ENCODE measurements around the gene CPED1.
"Not testable (repeated sequence)": the region's sequence is repeated elsewhere in the genome, so short reads cannot be mapped to it uniquely, and the experiment has no call there.

CPED1 gene

DNA sequence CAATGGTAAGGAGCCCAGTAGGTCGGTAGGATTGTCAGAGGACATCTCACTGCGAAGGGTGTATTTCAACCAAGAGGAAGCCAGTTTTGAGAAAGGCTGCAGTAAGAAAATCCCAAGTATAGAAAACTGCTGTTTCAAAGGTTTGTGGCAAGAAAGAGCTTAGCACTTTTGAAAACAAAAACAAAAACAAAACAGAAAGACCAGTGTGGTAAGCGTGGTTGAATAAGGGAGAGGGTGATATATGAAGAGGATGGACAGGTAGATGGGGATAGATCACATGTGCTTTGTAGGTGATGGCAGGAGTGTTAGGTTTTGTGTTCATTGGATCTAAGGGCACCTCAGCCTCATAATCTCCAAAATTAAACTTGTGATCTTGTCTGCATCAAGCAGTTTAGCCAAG is 198.7 kb downstream of the CPED1 start:
- DNase-seq (ENCODE audit: low spot score) = no peak

DNA sequence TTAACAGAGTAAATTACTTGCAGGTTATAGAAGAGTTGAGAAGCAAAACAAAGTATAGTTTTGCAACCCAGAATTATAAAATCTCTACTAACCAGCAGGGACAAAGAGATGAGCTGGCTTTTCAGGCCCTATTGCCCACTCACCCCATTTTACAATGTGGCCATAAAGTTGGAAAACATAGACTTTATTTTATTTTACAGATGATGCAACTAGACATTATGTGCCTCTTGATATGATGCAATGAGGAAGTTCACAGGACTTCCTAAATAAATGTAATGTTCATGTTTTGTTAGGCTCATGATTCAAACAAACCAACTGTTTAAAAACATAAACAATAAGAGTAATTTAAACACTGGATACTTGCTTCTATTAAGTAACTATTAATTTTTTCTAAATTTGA is 199.2 kb downstream of the CPED1 start:
- DNase-seq (ENCODE audit: low spot score) = no peak

DNA sequence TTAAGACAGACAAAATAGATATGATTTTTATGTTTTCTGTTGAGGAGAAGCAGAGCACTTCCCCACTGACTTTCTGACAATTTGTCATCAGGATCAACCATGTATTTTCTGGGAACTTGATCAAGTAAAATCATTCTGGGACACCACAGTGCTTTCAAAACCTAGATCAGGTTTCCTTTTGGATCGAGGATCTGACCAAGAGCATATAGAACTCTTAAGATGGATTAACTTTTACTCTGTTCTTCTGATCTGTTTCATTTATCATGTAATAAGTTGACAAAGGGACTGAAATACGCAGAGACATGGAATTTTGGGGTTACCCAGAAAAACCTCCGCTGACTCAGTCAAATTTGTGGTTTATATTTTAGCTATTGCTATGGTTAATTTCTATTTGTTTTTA is 204.3 kb downstream of the CPED1 start:
- no peak for DNase-seq (ENCODE audit: low spot score)

DNA sequence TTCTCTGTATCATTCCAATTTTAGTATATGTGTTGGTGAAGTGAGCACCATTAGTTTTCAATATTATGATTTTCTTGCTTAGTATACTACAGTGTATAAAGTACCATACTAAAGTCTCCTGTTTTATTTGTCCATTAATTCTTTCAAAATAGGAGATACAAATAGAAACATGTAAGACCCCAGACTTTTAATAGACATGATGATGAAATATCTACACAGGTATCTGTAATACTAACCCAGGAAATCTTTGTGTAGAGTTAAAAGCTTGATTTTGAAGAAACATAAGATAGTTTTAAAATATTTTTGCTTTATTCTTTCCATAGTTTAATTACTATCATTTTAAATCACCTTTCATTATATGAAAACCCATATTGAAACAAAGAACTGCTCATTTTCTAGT is 206.5 kb downstream of the CPED1 start:
- no peak for DNase-seq (ENCODE audit: low spot score)

DNA sequence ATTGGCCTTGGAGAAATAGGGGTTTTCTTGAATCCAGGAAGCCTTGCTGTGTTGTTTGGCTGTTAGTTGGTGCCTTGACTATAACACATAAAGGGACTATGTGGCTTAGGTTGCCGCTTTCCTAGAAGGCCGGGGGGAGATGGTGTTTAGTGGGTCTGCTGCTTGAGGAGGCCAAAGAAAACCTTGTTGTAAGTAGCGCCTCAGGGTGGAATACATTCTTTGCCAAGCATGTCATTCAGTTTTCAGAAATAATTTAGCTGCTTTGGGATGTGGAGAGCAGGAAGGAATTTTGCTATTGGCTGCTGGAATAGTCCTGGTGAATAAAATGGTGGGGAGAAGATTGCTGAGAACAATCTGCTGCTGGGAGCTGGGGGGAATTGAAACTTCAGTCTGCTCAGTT is 207.4 kb downstream of the CPED1 start:
- no peak for DNase-seq (ENCODE audit: low spot score)

DNA sequence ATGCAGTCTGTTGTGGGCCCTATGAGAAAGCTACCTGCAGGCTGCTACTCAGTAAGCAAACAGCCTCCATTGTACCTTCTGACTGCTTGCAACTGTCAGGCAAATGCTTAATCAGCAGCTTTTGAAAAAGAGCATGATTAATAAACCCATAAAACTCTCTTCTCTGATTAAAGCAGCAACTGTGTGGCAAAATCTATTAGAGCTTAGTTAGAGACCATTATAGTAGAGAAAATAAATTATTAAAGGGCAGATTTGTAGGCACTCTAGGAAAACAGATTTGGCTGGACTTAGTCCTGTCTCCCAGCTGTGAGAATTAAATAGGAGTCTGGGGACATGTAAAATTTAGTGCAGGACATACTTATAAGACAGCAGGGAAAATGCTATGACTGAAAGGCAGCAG is 207.8 kb downstream of the CPED1 start:
- no peak for DNase-seq (ENCODE audit: low spot score)

DNA sequence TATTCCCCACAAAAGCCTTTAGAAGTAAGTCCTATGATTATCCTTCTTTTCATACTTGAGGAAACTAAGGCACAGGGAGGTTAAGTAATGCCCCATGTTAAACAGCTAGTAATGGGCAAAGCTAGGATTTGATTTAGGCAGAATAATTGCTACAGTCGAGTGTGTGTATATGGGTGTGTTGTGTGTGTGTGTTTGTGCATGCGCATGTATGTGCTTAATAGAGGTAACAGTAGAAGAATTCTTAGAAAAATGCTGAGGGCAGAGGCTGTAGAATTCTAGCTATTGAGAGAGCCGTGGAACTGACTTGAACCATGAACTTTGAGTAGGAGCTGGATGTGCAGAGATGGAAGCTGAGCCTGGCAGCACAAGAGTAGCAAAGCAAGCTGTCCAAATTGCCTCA is 208.9 kb downstream of the CPED1 start:
- no peak for DNase-seq (ENCODE audit: low spot score)

DNA sequence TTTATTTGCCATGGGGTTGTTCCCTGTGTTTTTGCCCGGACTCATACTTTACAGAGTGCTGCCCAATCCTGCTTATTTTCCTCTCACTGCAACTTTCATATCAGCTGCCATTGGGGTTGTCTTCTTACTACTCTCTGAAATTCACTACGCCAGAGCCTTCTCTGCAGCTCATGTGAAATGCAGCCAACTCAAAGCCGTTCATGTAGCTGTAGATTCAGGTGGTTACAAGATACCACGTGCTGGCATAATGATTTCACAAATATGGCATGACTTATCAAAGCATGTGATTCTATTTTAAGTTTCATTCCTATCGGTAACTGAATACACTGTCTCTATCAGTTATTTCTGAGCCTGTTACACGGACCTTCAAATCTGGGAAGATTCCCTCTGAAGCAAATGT is 210.0 kb downstream of the CPED1 start:
- DNase-seq (ENCODE audit: low spot score) = no peak

DNA sequence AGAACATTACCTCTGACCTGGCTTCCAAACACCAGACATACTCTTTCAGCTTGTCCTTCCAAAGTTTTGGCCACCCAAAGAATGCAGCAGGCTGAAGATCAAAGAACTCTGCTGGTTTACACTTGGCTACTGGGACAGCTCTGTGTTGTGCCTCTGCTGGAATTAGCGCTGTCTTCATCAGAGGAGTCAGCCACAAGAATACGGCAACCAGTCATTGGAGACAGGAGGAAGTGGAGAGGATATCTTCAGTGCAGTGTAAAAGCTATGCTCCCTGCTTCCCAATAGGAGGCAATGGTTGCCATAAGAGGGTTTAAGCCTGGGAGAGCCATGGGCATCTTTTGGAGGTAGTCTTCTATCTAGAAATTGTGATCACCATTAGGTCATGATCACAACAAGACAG is 213.6 kb downstream of the CPED1 start:
- no peak for DNase-seq (ENCODE audit: low spot score)

DNA sequence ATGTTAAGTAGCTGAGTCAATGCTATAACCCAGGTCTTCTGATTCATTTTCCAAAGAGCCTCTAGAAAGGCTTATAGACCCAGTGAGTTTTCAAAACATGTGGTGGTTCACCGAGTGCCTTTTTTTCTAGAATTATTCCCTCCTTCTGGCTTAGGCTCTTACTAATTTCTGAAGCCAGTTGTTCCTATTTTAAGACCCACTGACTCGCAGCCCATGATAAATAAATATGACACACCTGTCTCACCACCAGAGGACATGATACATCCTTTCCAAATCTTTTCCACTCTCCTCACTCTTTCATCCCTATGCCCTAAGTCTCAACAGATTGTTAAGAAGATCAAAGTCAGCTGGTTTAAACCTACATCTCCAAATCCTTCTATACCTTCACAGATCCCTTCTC is 214.3 kb downstream of the CPED1 start:
- no peak for DNase-seq (ENCODE audit: low spot score)

DNA sequence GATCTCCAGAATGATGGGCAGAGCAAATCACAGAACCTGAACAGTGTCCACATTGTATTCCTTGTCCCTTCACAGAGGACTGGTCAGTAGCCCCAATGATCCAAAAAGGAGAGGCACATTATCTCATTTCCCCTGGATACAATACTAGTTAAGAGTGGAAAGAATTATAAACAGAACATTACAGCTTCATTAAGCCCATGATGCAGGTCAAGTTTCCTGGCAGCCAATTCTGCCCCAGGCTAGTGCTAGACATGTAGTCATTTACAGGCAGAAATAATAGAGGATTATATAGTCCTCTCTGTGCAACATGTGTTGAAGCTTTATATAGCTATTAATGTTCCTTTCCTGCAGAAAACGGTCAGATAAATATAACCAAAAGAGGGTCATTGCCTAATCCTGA is 216.0 kb downstream of the CPED1 start:
- DNase-seq (ENCODE audit: low spot score) = no peak

DNA sequence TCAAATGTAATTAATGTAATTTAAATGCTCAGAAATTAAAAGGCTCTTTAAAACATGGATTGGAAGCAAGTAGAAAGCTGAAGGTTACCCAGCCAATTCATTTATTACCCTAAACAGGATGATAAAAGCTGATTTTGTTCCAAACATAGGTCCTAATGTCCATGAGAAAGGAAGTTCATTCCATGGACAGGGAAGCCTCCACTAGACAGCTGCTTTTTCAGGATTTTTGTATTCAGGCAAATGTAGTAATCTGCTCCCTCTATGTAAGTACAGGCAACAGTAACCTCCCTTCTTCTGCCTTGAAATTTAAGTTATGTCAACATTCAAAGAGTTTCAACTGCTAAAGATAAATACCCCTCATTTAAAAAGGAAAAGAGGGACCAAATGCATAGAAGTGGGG is 217.3 kb downstream of the CPED1 start:
- DNase-seq (ENCODE audit: low spot score) = no peak

DNA sequence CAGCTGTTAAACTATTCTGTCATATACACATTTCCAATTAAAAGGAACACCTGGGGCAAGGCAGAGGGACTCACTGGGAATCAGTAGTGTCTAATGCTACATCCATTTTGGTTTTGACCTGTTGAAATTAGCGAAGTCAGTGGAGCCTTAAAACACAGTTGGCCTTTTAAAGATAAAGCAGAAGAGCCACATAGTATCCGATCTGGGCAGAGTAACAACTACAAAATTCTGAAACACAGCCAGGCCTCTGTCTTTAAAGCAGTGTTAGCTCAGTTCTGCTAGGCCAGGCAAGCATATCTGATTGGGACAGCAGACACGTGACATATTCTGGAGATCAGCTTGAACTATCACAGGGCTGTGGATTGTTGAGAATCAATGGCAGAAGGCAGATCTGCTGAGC is 222.7 kb downstream of the CPED1 start:
- no peak for DNase-seq (ENCODE audit: low spot score)

DNA sequence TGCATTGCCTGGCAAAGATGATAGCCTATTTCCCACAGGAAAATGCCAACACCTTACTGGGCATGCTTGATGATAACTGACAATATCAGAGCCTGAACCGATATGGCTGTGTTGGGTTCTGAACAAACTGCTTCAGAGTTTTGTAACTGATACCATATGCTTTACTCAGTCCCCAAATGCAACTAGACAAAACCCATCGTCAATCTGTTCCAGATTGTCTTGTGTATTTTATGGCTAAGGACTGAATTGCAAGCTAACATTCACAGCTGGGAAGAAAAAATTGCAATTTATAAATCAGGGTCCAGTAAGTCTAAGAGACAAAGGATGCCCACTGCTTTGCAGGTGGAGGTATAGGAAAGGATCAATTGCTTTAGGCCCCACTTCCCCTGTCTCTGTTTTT is 223.5 kb downstream of the CPED1 start:
- no peak for DNase-seq (ENCODE audit: low spot score)

DNA sequence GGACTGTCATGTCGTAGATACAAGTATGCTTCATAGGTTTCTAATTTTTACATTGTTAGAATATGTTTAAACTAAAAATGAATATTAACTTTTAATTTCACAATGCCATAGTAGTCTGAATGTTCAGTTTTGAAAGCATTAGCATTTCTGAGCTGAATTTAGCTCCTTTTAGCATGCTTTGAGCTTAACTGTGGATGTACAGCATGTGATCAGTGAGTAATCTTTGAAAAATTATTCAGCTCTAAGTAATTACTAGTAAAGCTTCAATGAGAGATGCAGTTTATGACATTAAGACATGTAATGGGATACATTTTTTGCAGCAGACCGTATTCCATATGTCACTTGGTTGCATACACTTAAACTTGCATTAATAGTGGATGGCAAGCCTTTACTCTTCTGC is 226.1 kb downstream of the CPED1 start:
- no peak for DNase-seq (ENCODE audit: low spot score)

DNA sequence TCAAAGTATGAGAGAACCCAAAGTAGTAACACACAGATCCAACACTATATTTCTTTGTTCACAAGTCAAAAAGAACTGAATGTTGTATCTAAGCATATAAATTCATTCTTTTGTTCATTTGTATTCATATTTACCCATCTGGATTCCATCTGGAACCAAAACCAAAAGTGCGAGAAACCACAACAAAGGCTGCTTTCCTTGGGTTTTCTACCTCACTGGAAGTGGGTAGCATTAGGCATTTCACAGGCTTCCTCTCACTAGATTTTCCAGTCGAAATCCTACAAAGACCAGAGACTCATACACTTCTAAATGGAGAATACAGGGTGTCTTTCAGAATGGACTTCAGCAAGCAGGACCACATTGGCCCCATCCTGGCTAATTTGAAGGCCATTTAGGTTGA is 230.5 kb downstream of the CPED1 start:
- no peak for DNase-seq (ENCODE audit: low spot score)

DNA sequence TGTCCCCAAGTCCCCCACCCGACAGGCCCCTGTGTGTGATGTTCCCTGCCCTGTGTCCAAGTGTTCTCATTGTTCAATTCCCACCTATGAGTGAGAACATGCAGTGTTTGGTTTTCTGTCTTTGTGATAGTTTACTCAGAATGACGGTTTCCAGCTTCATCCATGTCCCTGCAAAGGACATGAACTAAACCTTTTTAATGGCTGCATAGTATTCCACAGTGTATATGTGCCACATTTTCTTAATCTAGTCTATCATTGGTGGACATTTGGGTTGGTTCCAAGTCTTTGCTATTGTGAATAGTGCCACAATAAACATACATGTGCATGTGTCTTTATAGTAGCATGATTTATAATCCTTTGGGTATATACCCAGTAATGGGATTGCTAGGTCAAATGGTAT is 232.6 kb downstream of the CPED1 start:
- not testable (repeated sequence) for DNase-seq (ENCODE audit: low spot score)

DNA sequence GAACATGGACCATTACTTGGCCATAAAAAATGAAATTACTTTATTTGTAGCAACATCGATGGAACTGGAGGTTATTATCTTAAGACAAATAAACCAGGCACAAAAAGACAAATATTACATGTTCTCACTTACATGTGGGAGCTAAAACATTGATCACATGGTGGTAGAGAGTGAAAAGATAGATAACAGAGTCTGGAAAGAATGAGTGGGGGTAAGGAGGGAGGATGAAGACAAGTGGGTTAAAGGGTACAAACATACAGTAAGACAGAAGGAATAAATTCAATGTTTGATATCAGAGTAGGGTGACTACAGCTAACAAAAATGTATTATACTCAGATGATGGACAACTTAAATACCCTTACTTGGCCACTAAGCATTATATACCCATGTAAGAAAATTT is 240.3 kb downstream of the CPED1 start:
- no peak for DNase-seq (ENCODE audit: low spot score)

DNA sequence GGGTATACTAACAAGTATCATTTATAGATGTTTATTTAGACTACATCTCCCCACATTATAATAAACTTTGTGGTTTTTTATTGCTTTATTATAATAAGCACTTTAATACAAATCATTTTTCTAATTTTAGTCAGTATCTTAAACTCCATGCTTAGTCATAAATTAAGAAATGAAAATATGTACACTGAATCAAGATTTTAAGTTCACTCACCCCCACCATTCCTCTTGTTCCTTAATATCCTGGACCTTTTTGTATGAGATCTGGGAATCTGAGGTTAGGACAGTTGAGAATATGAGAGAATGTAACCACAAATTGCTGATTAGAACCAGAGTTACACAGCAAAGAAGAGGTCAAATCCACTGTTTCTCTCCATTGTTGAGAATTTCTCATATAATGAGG is 246.7 kb downstream of the CPED1 start:
- DNase-seq (ENCODE audit: low spot score) = no peak

DNA sequence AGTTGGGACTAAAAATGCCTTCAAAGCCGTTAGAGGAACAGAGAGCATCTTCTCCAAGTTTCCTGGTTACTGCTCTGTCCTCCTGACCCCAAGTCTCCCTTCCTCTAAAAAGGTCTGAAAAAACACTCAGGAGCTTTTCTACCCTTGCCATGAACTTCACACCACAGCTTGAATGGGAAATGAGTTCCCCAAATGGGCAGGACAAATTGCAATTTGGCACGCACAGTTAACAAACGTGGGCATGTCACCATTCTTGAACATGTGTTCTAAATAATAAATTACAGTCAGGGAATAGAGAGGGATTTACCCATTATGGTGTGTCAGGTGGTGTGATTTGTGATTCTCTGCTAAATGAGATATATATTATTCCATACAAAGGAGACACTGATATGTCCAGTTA is 249.1 kb downstream of the CPED1 start:
- no peak for DNase-seq (ENCODE audit: low spot score)

DNA sequence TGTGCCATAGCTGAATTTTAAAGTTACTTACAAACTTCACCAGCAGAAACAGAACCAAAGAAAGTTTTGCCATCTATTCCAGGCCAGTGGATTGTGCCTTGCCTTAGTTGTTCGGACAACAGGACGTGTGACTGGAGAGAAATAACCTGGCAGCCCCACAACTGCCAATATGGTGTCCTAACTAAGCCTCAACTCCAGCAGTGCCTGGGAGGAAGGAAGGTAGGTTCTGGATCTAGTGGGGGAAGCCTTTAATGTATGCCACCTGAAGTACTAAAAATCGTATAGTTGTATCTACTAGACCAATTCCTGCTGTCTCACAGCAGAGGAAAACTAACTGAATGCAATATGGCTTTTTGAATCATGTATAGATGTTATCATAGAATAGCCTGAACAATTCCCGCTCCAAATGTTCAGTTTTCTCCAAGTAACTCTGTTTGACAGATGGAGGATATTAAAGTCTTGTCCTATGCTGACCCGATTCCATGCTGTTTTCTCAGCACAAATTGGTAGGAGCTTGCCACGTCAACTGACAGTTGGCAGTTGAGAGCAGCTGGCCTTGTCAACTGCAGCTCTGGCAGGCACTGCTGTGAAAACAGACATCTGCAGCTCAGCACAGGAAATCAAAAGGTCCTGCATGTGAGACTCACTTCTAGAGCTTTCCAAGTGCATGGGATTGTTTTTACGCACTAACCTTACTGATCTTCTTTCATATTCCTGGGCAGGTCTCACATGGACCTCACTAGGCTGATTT is 255.8 kb downstream of the CPED1 start:
- no peak for DNase-seq (ENCODE audit: low spot score)

DNA sequence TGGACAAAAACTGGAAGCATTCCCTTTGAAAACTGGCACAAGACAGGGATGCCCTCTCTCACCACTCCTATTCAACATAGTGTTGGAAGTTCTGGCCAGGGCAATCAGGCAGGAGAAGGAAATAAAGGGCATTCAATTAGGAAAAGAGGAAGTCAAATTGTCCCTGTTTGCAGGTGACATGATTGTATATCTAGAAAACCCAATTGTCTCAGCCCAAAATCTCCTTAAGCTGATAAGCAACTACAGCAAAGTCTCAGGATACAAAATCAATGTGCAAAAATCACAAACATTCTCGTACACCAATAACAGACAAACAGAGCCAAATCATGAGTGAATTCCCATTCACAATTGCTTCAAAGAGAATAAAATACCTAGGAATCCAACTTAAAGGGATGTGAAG is 262.9 kb downstream of the CPED1 start:
- not testable (repeated sequence) for DNase-seq (ENCODE audit: low spot score)

DNA sequence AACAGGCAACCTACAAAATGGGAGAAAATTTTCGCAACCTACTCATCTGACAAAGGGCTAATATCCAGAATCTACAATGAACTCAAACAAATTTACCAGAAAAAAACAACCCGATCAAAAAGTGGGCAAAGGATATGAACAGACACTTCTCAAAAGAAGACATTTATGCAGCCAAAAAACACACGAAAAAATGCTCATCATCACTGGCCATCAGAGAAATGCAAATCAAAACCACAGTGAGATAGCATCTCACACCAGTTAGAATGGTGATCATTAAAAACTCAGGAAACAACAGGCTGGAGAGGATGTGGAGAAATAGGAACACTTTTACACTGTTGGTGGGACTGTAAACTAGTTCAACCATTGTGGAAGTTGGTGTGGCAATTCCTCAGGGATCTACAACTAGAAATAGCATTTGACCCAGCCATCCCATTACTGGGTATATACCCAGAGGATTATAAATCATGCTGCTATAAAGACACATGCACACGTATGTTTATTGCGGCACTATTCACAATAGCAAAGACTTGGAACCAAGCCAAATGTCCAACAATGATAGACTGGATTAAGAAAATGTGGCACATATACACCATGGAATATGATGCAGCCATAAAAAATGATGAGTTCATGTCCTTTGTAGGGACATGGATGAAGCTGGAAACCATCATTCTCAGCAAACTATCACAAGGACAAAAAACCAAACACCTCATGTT is 264.2 kb downstream of the CPED1 start:
- not testable (repeated sequence) for DNase-seq (ENCODE audit: low spot score)

DNA sequence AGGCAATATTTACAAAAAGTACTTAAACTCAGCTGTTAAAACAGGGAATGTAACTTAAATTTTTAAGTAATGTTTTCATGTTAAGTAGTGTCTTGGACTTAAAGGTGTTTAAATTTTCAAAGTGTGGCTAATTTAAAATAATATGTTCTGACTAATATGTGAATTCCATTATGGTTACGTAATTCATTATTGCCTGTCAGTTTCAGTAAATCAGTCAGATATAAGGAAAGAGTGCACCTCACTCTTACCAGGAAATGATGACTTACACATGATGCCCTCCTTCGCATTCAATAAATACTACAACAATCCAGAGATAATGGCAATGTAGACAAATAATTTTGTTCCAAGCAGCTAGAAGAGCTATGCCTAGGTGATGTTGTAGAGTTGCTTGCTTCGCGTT is 271.3 kb downstream of the CPED1 start:
- DNase-seq (ENCODE audit: low spot score) = no peak
